GM12878 (cell line): ENCODE measurements around the gene TOP2A. TPM values are rescaled to one million over a fixed set of nuclear protein-coding genes. Genes with fewer than 3 reads are reported as not detected.

Experiments used
- ATAC-seq: fragments of 200-7000 bp; cut with Tn5 transposase; 3 replicates; pipeline ENCODE4 v1.9.1; 2020; ENCODE audit warnings: mild to moderate bottlenecking, moderate library complexity
- BruUV-seq: library from RNA; stranded (reverse); fragments of 400-500 nt; replicated peaks from 2 replicates; lab custom pipeline; 2021; lab: Mats Ljungman, UMichigan
- CTCF ChIA-PET: fragments of 300-600 bp; sonication (Branson Sonifier 250); formaldehyde crosslinking; extraction: SDS; loops from one replicate; lab custom pipeline; 2021; ENCODE audit warnings: inconsistent platforms; lab: Yijun Ruan, JAX
- POLR2A ChIA-PET: fragments of 350-600 bp; formaldehyde crosslinking; extraction: SDS; loops from one replicate; lab custom pipeline; 2021; ENCODE audit warnings: inconsistent platforms; lab: Charles Lee
- RAD21 ChIA-PET: fragments of 300-600 bp; sonication (Branson Sonifier 250); formaldehyde crosslinking; loops from one replicate; lab custom pipeline; 2023; ENCODE audit warnings: antibody characterized with exemption; ENCODE audit not compliant: unreplicated experiment; lab: Charles Lee
- SMC1A ChIA-PET: fragments of 300-600 bp; sonication (Branson Sonifier 250); formaldehyde crosslinking; loops from one replicate; lab custom pipeline; 2023; ENCODE audit not compliant: unreplicated experiment, uncharacterized antibody; lab: Charles Lee
- DNase-seq: peaks from one replicate; pipeline ENCODE4 v3.0.0-alpha.2; 2011; ENCODE audit warnings: low read depth, low spot score
- FAIRE-seq: peaks from 3 replicates; lab custom pipeline; 2011; peaks lifted over from hg19 to GRCh38; lab: Jason Lieb, UNC
- H2AFZ ChIP-seq: 2 replicates; pipeline ENCODE4 v1.6.0; 2011; ENCODE audit warnings: low read depth, low read length, control low read depth; ENCODE audit not compliant: control insufficient read depth
- H3K27ac ChIP-seq: 2 replicates; pipeline ENCODE4 v1.5.1; 2011; ENCODE audit warnings: control low read depth; ENCODE audit not compliant: control insufficient read depth, insufficient read depth
- H3K27me3 ChIP-seq, 2 experiments: replicated peaks in 1 of 2; 2 replicates each; pipeline versions ENCODE4 v1.6.0 to v1.6.1; 2011; ENCODE audit warnings: low read length in 1 of 2; ENCODE audit not compliant: control insufficient read depth in 2 of 2, insufficient read depth in 2 of 2
- H3K36me3 ChIP-seq, 2 experiments: 2 replicates each; pipeline ENCODE4 v1.5.1; 2011; ENCODE audit warnings: low read length in 1 of 2; ENCODE audit not compliant: control insufficient read depth in 2 of 2, insufficient read depth in 2 of 2
- H3K4me1 ChIP-seq: 2 replicates; pipeline ENCODE4 v1.6.1; 2011; ENCODE audit warnings: mild to moderate bottlenecking, low read length, moderate library complexity, mixed read lengths; ENCODE audit not compliant: control insufficient read depth, insufficient read depth
- H3K4me2 ChIP-seq: 2 replicates; pipeline ENCODE4 v1.6.0; 2011; ENCODE audit warnings: control low read depth; ENCODE audit not compliant: control insufficient read depth, insufficient read depth
- H3K4me3 ChIP-seq: fragments of 200-600 bp; sonication (generic); 2 replicates; pipeline ENCODE4 v1.5.1; 2016
- H3K79me2 ChIP-seq: 2 replicates; pipeline ENCODE4 v1.6.0; 2011; ENCODE audit warnings: low read length; ENCODE audit not compliant: control insufficient read depth, insufficient read depth
- H3K9ac ChIP-seq: 2 replicates; pipeline ENCODE4 v1.8.0; 2011; ENCODE audit warnings: low read length, control low read depth, mixed read lengths; ENCODE audit not compliant: control insufficient read depth, insufficient read depth
- H3K9me3 ChIP-seq: replicated peaks from 3 replicates; pipeline ENCODE4 v1.5.1; 2011; ENCODE audit warnings: mild to moderate bottlenecking, low read length; ENCODE audit not compliant: control insufficient read depth, insufficient read depth
- H4K20me1 ChIP-seq: 2 replicates; pipeline ENCODE4 v1.6.0; 2011; ENCODE audit not compliant: control insufficient read depth, insufficient read depth
- ASH2L ChIP-seq: fragments of 300-600, 200-600 bp; sonication (generic); IDR thresholded peaks from 2 replicates; pipeline ENCODE4 v1.6.1; 2017; ENCODE audit warnings: low read depth, mild to moderate bottlenecking, borderline replicate concordance
- ATF2 ChIP-seq: IDR thresholded peaks from 2 replicates; pipeline ENCODE4 v1.6.1; 2012; ENCODE audit warnings: low read length, inconsistent platforms
- EED ChIP-seq: sonication (generic); IDR thresholded peaks from 2 replicates; pipeline ENCODE4 v1.6.1; 2016; ENCODE audit warnings: antibody characterized with exemption, low read depth
- EGR1 ChIP-seq, 2 experiments: IDR thresholded peaks; 1 replicate in 1 of 2; 2 replicates in 1 of 2; pipeline ENCODE4 v1.6.1; 2011 to 2012; ENCODE audit warnings: low read depth in 2 of 2, low read length in 2 of 2, borderline replicate concordance in 1 of 2, mild to moderate bottlenecking in 1 of 2, moderate library complexity in 1 of 2
- HSF1 ChIP-seq: fragments of 150-350 bp; IDR thresholded peaks from 2 replicates; pipeline ENCODE4 v1.6.1; 2014; ENCODE audit warnings: mild to moderate bottlenecking, low read depth, low read length
- MAX ChIP-seq: IDR thresholded peaks from 2 replicates; pipeline ENCODE4 v1.6.1; 2012; ENCODE audit warnings: low read depth, low read length, improper control_type of control experiment
- MTA2 ChIP-seq: fragments of 450-650 bp; IDR thresholded peaks from 2 replicates; pipeline ENCODE4 v1.6.1; 2016; ENCODE audit warnings: low read depth, mild to moderate bottlenecking, moderate library complexity
- NBN ChIP-seq: fragments of 450-650 bp; IDR thresholded peaks from 2 replicates; pipeline ENCODE4 v1.6.1; 2016
- NFYA ChIP-seq: IDR thresholded peaks from 2 replicates; pipeline ENCODE4 v1.6.1; 2011; ENCODE audit warnings: low read depth, mild to moderate bottlenecking, low read length, improper control_type of control experiment, borderline replicate concordance
- NR2C2 ChIP-seq: IDR thresholded peaks from 2 replicates; pipeline ENCODE4 v1.6.1; 2011; ENCODE audit warnings: borderline replicate concordance, low read depth; ENCODE audit not compliant: control insufficient read depth, insufficient read length
- POLR2A ChIP-seq: IDR thresholded peaks from 2 replicates; pipeline ENCODE4 v1.6.1; 2011; ENCODE audit warnings: low read depth, mild to moderate bottlenecking, low read length
- PRDM15 ChIP-seq: fragments of 450-650 bp; formaldehyde crosslinking; IDR thresholded peaks from 2 replicates; pipeline ENCODE4 v1.4.0; 2020; ENCODE audit warnings: mild to moderate bottlenecking, moderate library complexity
- RAD51 ChIP-seq: fragments of 450-650 bp; IDR thresholded peaks from 2 replicates; pipeline ENCODE4 v1.6.1; 2016; ENCODE audit warnings: moderate library complexity, mild to moderate bottlenecking, inconsistent platforms
- SUPT20H ChIP-seq: IDR thresholded peaks from 2 replicates; pipeline ENCODE4 v1.6.1; 2011; ENCODE audit warnings: low read depth, mild to moderate bottlenecking, low read length, moderate library complexity, borderline replicate concordance; ENCODE audit not compliant: control insufficient read depth
- TCF12 ChIP-seq: IDR thresholded peaks from 2 replicates; pipeline ENCODE4 v1.6.1; 2011; ENCODE audit warnings: low read depth, mild to moderate bottlenecking, low read length
- TCF7 ChIP-seq: IDR thresholded peaks from 2 replicates; pipeline ENCODE4 v1.6.1; 2014; ENCODE audit warnings: antibody characterized with exemption, borderline replicate concordance
- WGBS: methylation state at CpG from one replicate; pipeline ENCODE4 v1.1.6; 2016; ENCODE audit warnings: low lambda C conversion rate; ENCODE audit not compliant: insufficient replicate concordance, insufficient coverage; ENCODE audit errors: missing lambda C conversion rate; 5-methylcytosine and 5-hydroxymethylcytosine counted together
- in situ Hi-C: fragments of 300-500 bp; cut with MboI; formaldehyde crosslinking; loops from 9 replicates; pipeline ENCODE4 v1.14.3; 2018; ENCODE audit warnings: mixed read lengths
- intact Hi-C: fragments of 100-400 bp; cut with micrococcal nuclease; formaldehyde crosslinking; loops from one replicate; pipeline ENCODE4 v1.14.2; 2022; ENCODE audit not compliant: unreplicated experiment
- polyA plus RNA-seq, 11 experiments: library from polyadenylated mRNA; depleted of rRNA in 4 of 11; unstranded in 6 of 11; stranded (reverse) in 5 of 11; fragments of >200 nt; fragmentation: Nextera tagmentation in 4 of 11; fragmentation: Illumina TruSeq in 1 of 11; extraction: Ambion mirVana in 4 of 11; extraction: Trizol in 1 of 11; gene quantifications; 1 replicate in 1 of 11; 2 replicates in 10 of 11; pipeline versions ENCODE4 v1.2.1 to v1.2.3, GENCODE V29; 2011 to 2016; ENCODE audit warnings: inconsistent platforms in 2 of 11, missing spikeins in 2 of 11, low read depth in 1 of 11
- total RNA-seq, 4 experiments: library from RNA; depleted of rRNA in 3 of 4; stranded (reverse); fragments of >200 nt in 3 of 4; fragmentation: Illumina TruSeq in 1 of 4; extraction: Trizol in 1 of 4; gene quantifications; 2 replicates each; pipeline versions ENCODE4 v1.2.1 to v1.2.3, GENCODE V29; 2013 to 2021

The TOP2A gene
- total and polyA plus RNA-seq, 10 of the 15 experiments (the other 5 are each of a cell fraction or from before 2014, with no cell fraction given), result 117 to 275 (median 232) TPM

GRCh38 chr17:40355123-40355803 is 62.4 kb downstream of the TOP2A start:
- in situ Hi-C loops, result loop anchor here (5.0 kb wide), 1 partner anchor 177 kb away; no protein-coding TSS in a partner anchor
- Histone ChIP-seq H3K9me3 (no peaks in the 10 kb centered on the region), H3K9ac (no peak overlapping the region), H3K36me3 (peaks cover 12 to 35% of the 10 kb centered on the region in 2 experiments; a peak in 3 of 4 replicates), H3K27ac (no peak overlapping the region), H2AFZ (no peak overlapping the region), H3K79me2 (peaks cover under 1% of the 10 kb centered on the region; the same call in 1 of the 2 replicates), H4K20me1 (no peaks in the 10 kb centered on the region), H3K4me2 (no peak overlapping the region), H3K4me1 (peaks cover 15% of the 10 kb centered on the region), H3K4me3 (no peak overlapping the region), H3K27me3 (peaks cover 0 to 2% of the 10 kb centered on the region in 2 experiments; a peak in 1 of 4 replicates)
- FAIRE-seq (no peak), ATAC-seq (peak; percentile 89), DNase-seq (no peak)
- ChIA-PET POLR2A (interaction anchor here (1.1 to 2.0 kb wide), 2 partner anchors 48 to 52 kb away, joined by 5 to 9 read pairs; no protein-coding TSS in a partner anchor), SMC1A (interaction anchor here (1.0 to 5.3 kb wide), 13 partner anchors 10 to 177 kb away, joined by 3 to 142 read pairs (median 4); partner anchors contain the start of genes RARA and TOP2A), CTCF (interaction anchor here (0.6 to 9.1 kb wide), 25 partner anchors 10 to 301 kb away, joined by 3 to 311 read pairs (median 5); partner anchors contain the start of genes GJD3, MED24, RARA and TOP2A), RAD21 (interaction anchor here (0.6 to 8.2 kb wide), 16 partner anchors 8 to 242 kb away, joined by 3 to 271 read pairs (median 4); partner anchors contain the start of genes RARA and TOP2A)
- 53% methylated on average over 24 of the region's 29 CpGs for WGBS
- BruUV-seq, result no TSS peak
- intact Hi-C loops, result loop anchor here (1.0 to 5.0 kb wide), 4 partner anchors 33 to 262 kb away; no protein-coding TSS in a partner anchor
- no peak for TF ChIP-seq MTA2
- no peak for TF ChIP-seq SUPT20H
- TF ChIP-seq NBN, result no peak
- TF ChIP-seq MAX, result 0 out of 2 replicates have a peak, but pooled peaks have one; percentile 25
- no peak for TF ChIP-seq NFYA
- TF ChIP-seq TCF7, result no peak
- no peak for TF ChIP-seq PRDM15 (CRISPR knock-in tag)
- no peak for TF ChIP-seq EGR1 (IDR thresholded peaks at IDR 0.05; ENCODE audit: borderline replicate concordance in 1 of 2, low read depth in 2 of 2, low read length in 2 of 2)
- no peak for TF ChIP-seq EED
- no peak for TF ChIP-seq RAD51
- peak; percentile 42 for TF ChIP-seq POLR2A
- no peak for TF ChIP-seq NR2C2
- no peak for TF ChIP-seq ATF2
- TF ChIP-seq TCF12, result peak; percentile 68; the same call in 1 of the 2 replicates
- TF ChIP-seq HSF1, result no peak
- TF ChIP-seq ASH2L, result no peak
